ENCODE data around the gene BSPH1.
"Not testable (repeated sequence)": the region's sequence is repeated elsewhere in the genome, so short reads cannot be mapped to it uniquely, and the experiment has no call there.

Gene BSPH1

DNA sequence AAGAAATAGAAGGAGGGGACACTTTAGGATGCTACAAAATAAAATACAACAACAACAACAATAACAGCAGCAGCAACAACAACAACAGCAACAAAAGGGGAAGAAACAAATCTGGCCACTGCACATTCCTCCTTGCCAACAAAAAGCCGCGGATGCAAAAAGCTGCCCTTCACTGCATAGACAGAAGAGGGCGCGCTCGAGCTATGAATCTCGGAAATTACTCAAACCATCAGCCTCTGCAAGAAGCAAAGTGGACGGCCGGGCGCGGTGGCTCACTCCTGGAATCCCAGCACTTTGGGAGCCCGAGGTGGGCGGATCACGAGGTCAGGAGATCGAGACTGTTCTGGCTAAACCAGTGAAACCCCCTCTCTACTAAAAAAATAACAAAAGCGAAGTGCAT lies 71.9 kb downstream of the BSPH1 start:
- not testable (repeated sequence) for DNase-seq
